HL-60 (cell line): ENCODE results near the gene TMEM18.

Experiments
- DNase-seq, 2 experiments: peaks; one replicate each; pipeline ENCODE4 v3.0.0-alpha.2; 2010 to 2020; ENCODE audit warnings: low read depth in 1 of 2, low spot score in 1 of 2
- H3K27ac ChIP-seq: fragments of 250-450 bp; sonication (Bioruptor Pico); replicated peaks from 2 replicates; pipeline ENCODE4 v1.5.1; 2020; ENCODE audit warnings: mild to moderate bottlenecking, moderate library complexity
- H3K27me3 ChIP-seq: fragments of 250-450 bp; sonication (Bioruptor Pico); 2 replicates; pipeline ENCODE4 v1.5.1; 2021; ENCODE audit warnings: mild to moderate bottlenecking, moderate library complexity; ENCODE audit not compliant: insufficient read depth, poor library complexity, severe bottlenecking
- H3K4me3 ChIP-seq: replicated peaks from 2 replicates; pipeline ENCODE4 v1.5.1; 2011; ENCODE audit warnings: mild to moderate bottlenecking, control low read depth, low read length; ENCODE audit not compliant: insufficient read depth
- GABPA ChIP-seq: IDR thresholded peaks from 2 replicates; pipeline ENCODE4 v1.6.1; 2012; ENCODE audit warnings: low read depth
- POLR2AphosphoS5 ChIP-seq: IDR thresholded peaks from 2 replicates; pipeline ENCODE4 v1.6.1; 2012; ENCODE audit warnings: low read depth
- SPI1 ChIP-seq: IDR thresholded peaks from 2 replicates; pipeline ENCODE4 v1.6.1; 2012; ENCODE audit warnings: low read depth, mild to moderate bottlenecking, borderline replicate concordance
- TF ChIP-seq, protein P1 (sequence below): IDR thresholded peaks from one replicate; pipeline ENCODE4 v1.5.1; 2011; ENCODE audit warnings: low read length, control low read depth, inconsistent platforms; ENCODE audit not compliant: insufficient read depth
- TF ChIP-seq, protein P2 (sequence below): IDR thresholded peaks from 2 replicates; pipeline ENCODE4 v1.6.1; 2012; ENCODE audit warnings: low read depth; ENCODE audit not compliant: insufficient replicate concordance

TMEM18 gene

DNA sequence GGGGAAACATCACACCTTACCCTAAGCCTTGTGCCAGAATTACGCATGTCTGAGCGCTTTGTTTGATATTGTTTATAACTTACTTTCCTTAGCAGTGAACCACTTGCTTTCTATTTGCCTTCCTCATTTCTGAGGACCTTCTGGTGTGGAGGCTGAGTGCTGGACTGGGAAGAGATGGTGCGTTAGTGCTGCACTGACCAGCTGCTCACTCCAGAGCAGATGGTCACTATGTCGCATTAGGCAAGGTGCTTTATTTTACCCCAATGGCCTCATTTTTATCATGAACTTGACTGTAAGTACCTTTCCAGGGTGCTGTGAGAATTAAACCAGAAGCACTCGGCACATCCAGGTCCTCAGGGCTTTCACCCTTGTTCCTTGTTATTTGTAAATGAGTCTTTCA, 46.6 kb upstream of the TMEM18 start:
- TF ChIP-seq POLR2AphosphoS5 (no peak), SPI1 (no peak), GABPA (no peak)
- TF ChIP-seq, protein P1, sequence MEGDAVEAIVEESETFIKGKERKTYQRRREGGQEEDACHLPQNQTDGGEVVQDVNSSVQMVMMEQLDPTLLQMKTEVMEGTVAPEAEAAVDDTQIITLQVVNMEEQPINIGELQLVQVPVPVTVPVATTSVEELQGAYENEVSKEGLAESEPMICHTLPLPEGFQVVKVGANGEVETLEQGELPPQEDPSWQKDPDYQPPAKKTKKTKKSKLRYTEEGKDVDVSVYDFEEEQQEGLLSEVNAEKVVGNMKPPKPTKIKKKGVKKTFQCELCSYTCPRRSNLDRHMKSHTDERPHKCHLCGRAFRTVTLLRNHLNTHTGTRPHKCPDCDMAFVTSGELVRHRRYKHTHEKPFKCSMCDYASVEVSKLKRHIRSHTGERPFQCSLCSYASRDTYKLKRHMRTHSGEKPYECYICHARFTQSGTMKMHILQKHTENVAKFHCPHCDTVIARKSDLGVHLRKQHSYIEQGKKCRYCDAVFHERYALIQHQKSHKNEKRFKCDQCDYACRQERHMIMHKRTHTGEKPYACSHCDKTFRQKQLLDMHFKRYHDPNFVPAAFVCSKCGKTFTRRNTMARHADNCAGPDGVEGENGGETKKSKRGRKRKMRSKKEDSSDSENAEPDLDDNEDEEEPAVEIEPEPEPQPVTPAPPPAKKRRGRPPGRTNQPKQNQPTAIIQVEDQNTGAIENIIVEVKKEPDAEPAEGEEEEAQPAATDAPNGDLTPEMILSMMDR = no peak
- TF ChIP-seq, protein P2, sequence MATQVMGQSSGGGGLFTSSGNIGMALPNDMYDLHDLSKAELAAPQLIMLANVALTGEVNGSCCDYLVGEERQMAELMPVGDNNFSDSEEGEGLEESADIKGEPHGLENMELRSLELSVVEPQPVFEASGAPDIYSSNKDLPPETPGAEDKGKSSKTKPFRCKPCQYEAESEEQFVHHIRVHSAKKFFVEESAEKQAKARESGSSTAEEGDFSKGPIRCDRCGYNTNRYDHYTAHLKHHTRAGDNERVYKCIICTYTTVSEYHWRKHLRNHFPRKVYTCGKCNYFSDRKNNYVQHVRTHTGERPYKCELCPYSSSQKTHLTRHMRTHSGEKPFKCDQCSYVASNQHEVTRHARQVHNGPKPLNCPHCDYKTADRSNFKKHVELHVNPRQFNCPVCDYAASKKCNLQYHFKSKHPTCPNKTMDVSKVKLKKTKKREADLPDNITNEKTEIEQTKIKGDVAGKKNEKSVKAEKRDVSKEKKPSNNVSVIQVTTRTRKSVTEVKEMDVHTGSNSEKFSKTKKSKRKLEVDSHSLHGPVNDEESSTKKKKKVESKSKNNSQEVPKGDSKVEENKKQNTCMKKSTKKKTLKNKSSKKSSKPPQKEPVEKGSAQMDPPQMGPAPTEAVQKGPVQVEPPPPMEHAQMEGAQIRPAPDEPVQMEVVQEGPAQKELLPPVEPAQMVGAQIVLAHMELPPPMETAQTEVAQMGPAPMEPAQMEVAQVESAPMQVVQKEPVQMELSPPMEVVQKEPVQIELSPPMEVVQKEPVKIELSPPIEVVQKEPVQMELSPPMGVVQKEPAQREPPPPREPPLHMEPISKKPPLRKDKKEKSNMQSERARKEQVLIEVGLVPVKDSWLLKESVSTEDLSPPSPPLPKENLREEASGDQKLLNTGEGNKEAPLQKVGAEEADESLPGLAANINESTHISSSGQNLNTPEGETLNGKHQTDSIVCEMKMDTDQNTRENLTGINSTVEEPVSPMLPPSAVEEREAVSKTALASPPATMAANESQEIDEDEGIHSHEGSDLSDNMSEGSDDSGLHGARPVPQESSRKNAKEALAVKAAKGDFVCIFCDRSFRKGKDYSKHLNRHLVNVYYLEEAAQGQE = no peak
- no peak overlapping the region for H3K4me3 ChIP-seq
- no peaks in the 10 kb centered on the region for H3K27me3 ChIP-seq
- no peak overlapping the region for H3K27ac ChIP-seq
- no peak for DNase-seq

DNA sequence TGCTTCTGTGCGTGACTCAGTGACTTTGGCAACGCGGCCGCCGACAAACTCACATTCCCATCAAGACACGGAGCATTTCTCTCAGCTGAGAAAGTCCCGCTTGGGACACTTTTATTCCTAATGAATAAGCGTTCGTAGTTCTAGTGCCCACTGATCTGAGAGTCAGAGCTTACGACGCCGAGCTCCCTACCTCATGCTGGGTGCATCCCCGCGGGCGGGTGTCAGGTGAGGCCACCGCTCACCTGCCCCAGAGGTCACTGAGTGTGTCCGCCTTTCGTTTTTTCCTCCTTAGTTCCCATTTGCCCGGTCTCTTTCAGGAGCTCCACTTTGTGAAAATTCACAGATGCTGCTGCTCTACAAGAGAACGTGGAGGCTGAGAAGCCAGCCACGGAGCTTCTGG, 43.6 kb upstream of the TMEM18 start:
- H3K27ac ChIP-seq = no peak overlapping the region
- no peaks in the 10 kb centered on the region for H3K27me3 ChIP-seq
- TF ChIP-seq, protein P2 = no peak
- TF ChIP-seq, protein P1 = no peak
- TF ChIP-seq SPI1 (no peak), GABPA (no peak), POLR2AphosphoS5 (no peak)
- no peak for DNase-seq
- H3K4me3 ChIP-seq = no peak overlapping the region

DNA sequence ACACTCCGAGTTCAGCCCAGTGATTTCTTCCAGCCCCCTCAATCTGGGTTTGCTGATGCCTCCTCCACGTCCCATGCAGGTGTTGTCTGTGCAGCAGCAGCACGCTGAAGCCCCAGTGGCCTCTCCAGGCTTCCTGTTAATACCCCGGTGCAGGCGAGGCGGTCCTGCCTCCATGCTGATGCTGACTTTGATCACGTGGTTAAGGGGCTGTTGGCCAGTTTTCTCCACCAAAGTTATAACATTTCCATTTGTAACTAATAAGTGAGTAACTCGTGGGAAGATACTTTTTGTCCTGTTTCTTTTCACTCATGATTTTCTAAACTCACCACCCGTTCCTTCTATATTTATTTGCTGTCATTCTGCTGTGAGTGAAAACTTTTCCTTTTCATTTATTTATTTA, 42.5 kb upstream of the TMEM18 start:
- TF ChIP-seq POLR2AphosphoS5 (no peak), GABPA (no peak), SPI1 (no peak)
- TF ChIP-seq, protein P2 = no peak
- TF ChIP-seq, protein P1 = no peak

More for the DNA sequence above, 42.5 kb upstream of the TMEM18 start:
- no peaks in the 10 kb centered on the region for H3K27me3 ChIP-seq
- H3K27ac ChIP-seq = no peak overlapping the region
- DNase-seq = no peak
- no peak overlapping the region for H3K4me3 ChIP-seq
